Kidney epithelial cell (primary cell): ENCODE data around the gene OARD1. TPM values are rescaled to one million over a fixed set of nuclear protein-coding genes. Genes with fewer than 3 reads are reported as not detected.

ENCODE experiments used
- DNase-seq: peaks from one replicate; pipeline ENCODE4 v3.0.0-alpha.2; 2010; ENCODE audit warnings: low read depth
- H3K27me3 ChIP-seq: 2 replicates; pipeline ENCODE4 v1.6.0; 2011; ENCODE audit warnings: low read length; ENCODE audit not compliant: control insufficient read depth, insufficient read depth
- H3K36me3 ChIP-seq: 2 replicates; pipeline ENCODE4 v1.5.1; 2011; ENCODE audit warnings: low read length; ENCODE audit not compliant: control insufficient read depth, insufficient read depth
- H3K4me3 ChIP-seq: 2 replicates; pipeline ENCODE4 v1.5.1; 2011; ENCODE audit warnings: low read depth, mild to moderate bottlenecking, control low read depth, low read length
- total RNA-seq: library from RNA; depleted of rRNA; stranded (reverse); fragments of >200 nt; gene quantifications from 2 replicates; pipeline ENCODE4 v1.2.3, GENCODE V29; 2015
- TF ChIP-seq, protein P1 (sequence below): IDR thresholded peaks from 2 replicates; pipeline ENCODE4 v1.5.1; 2011; ENCODE audit warnings: mild to moderate bottlenecking, moderate library complexity, low read length, control low read depth, inconsistent platforms; ENCODE audit not compliant: insufficient read depth, poor library complexity, severe bottlenecking

The OARD1 gene
- total RNA-seq, 1 donor from 2014 or later: 16.1 TPM

DNA sequence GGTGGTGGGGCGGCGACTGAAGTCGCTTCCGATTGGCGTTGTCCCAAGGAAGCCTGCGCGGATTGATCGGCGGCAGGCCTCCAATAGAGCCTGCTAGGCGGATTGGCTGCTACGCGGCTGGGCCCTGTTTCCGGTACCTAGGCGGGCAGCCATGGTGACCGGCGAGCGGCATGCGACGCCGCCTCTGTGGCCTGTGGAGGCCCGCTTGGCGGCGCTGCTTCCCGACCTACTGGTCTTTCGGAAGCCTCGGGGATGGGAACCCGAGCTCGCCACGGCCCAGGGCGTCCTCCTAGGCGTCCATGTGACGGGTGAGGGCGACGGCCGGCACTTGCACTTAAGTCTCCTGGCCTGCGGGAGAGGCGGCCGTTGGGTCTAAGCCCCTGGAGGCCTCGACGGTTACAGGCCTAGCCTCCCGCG lies 28.7 kb upstream of the OARD1 start:
- Histone ChIP-seq H3K27me3 (no peaks in the 10 kb centered on the region), H3K4me3 (no peak overlapping the region), H3K36me3 (peaks cover 4% of the 10 kb centered on the region)
- TF ChIP-seq, protein P1, sequence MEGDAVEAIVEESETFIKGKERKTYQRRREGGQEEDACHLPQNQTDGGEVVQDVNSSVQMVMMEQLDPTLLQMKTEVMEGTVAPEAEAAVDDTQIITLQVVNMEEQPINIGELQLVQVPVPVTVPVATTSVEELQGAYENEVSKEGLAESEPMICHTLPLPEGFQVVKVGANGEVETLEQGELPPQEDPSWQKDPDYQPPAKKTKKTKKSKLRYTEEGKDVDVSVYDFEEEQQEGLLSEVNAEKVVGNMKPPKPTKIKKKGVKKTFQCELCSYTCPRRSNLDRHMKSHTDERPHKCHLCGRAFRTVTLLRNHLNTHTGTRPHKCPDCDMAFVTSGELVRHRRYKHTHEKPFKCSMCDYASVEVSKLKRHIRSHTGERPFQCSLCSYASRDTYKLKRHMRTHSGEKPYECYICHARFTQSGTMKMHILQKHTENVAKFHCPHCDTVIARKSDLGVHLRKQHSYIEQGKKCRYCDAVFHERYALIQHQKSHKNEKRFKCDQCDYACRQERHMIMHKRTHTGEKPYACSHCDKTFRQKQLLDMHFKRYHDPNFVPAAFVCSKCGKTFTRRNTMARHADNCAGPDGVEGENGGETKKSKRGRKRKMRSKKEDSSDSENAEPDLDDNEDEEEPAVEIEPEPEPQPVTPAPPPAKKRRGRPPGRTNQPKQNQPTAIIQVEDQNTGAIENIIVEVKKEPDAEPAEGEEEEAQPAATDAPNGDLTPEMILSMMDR: no peak
- no peak for DNase-seq

DNA sequence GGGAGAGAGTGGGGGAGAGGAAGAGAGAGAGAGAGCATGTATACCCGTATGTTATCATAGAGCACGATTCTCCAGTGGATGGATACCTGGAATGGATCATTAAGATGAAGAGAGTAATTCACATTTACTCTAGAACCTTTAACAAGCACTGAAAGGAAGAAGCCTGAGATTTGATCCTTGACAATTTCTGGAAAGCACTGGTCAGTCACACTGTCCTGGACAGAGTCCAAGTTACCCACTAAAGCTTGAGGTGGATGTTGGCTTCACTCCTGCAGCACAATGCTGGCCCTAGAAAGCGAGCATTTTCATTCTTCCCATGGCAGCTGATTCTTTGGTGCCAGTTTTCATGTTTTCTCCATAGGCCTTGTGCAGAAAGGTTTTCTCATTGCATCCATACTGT lies 26.2 kb upstream of the OARD1 start:
- no peaks in the 10 kb centered on the region for H3K27me3 ChIP-seq
- H3K4me3 ChIP-seq: no peak overlapping the region
- TF ChIP-seq, protein P1: no peak
- H3K36me3 ChIP-seq: peaks cover 4% of the 10 kb centered on the region
- DNase-seq: no peak

DNA sequence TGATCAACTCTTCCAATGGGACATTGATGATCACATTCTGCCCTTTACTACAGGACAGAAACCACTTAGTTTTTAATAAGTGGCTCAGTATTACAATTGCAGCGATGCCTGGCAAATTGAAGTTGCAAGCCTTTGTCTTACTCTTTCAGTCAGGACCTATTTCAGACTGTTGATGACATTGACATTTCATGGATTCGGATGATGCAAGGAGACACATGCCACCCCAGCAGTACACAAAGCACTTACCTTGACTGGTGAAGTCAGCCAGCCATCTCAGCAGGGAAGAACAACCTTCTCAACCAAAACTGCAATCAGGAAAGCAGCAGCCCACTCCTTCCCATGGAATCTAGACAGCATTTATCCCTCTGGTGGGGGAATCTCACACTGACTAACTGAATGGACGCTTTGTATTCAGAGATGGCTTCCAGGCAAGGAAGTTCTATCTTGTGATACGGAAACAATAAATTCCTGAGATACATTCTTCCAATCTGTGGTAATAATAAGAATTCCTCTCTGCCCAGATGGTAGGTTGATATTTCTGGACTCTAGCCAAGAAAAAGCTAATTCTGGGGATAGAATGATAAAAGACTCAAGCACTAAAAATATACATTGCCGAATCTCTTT lies 25.4 kb upstream of the OARD1 start:
- TF ChIP-seq, protein P1: no peak
- Histone ChIP-seq H3K36me3 (peaks cover 4% of the 10 kb centered on the region), H3K4me3 (no peak overlapping the region), H3K27me3 (no peaks in the 10 kb centered on the region)
- DNase-seq: no peak

DNA sequence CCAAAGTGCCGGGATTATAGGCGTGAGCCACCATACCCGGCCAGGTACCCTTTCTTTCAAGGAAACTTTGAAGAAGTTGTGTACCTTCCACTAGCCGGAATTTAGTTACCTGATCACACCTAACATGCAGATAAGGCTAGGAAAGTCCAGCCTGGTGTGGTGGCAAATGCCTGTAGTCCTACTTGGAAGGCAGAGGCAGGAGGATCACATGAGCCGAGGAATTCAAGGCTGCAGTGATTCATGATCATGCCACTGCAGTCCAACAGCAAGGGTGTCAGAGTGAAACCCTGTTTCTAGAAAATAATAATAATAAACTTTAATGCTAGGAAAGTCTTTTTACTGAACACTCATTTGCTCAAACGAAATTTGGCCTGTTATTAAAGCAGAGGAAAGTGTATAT lies 21.6 kb upstream of the OARD1 start:
- TF ChIP-seq, protein P1: no peak
- H3K27me3 ChIP-seq: no peaks in the 10 kb centered on the region
- DNase-seq: no peak
- peaks cover 1% of the 10 kb centered on the region for H3K36me3 ChIP-seq
- no peak overlapping the region for H3K4me3 ChIP-seq

DNA sequence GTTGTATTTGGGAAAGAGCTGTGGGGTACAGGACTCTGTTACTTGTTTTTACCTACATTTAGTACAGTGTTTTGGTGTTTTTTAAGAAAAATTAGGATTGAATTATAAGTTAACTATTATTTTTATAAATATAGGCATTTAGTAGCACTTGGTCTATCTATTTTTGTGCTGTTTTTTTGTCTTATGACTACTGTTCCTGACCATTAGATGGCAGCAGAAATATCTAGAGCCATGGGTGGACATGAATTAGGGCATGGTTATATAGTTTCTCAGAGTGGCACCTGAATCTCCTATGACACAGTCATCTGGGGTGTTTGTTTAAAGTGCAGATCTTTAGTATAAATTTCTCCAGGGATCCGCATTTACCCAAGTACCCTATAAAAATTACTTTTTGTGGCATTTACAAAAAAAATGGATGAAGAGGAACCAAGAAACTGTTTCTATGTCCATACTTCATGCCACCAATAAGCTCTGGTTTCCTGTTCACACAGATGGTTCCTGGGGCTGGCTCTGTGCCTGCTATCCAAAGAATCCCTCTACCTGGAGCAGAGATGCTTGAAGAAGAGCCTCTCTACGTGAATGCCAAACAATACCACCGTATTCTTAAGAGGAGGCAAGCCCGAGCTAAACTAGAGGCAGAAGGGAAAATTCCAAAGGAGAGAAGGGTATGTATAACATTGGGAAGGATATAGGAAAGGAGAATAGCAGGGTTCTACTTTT lies 20.4 kb upstream of the OARD1 start:
- Histone ChIP-seq H3K27me3 (no peaks in the 10 kb centered on the region), H3K36me3 (peaks cover 1% of the 10 kb centered on the region), H3K4me3 (no peak overlapping the region)
- TF ChIP-seq, protein P1: peak; percentile 48
- DNase-seq: no peak
